ENCODE data around the gene ARSG. TPM values are rescaled to one million over a fixed set of nuclear protein-coding genes. Genes with fewer than 3 reads are reported as not detected.

Gene ARSG
- total and polyA plus RNA-seq, 2 of the 13 experiments (the other 11 are each of a cell fraction or from before 2014, with no cell fraction given) = 3.7 to 15.2 TPM

DNA sequence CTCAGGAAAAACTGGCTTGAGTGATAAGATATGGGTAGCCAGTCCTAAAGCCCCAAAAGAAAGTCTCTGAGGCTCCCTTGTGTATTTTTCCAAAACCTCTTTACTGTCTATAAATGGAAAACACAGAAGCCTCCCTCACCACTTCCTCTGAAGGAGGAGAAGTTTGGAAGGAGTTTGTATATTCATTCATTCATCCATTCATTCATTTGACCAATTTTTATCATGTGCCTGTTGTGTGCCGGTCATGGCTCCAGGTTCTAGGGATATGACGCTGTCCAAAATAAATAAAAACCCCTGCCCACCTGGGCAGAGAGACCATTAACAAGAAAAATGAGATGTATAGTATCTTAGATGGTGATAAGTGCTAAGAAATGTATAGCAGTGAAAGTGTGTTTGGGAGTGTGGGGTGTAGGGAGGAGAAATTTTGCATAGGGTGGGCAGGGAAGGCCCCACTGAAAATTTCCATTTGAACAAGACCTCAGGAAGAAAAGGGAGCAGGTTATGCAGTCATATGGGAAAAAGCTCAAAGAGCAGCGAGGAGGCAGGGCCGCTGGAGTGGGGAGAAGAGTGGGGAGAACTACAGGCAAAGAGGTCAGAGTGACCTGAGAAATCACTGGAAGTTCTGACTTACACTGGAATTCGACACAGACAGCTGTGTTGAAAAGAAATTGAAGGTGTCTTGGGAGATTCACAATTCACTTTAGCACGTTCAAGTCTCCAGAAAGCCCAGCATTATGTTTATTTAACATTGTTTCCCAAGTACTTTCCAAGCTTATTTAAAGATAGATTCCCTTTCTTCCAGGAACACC lies 172.1 kb downstream of the ARSG start (continued):
- TF ChIP-seq ZNF530 (CRISPR knock-in tag; IDR thresholded peaks at IDR 0.05; ENCODE audit: low read depth) = no peak
- TF ChIP-seq RBM22 (optimal IDR thresholded peaks at IDR 0.05; ENCODE audit: low read length) = no peak
- TF ChIP-seq ASH2L (IDR thresholded peaks at IDR 0.05; ENCODE audit: insufficient read length, low read depth, low read length) = peak; percentile 36
- TF ChIP-seq ZNF430 (CRISPR knock-in tag; IDR thresholded peaks at IDR 0.05) = peak; percentile 36; the same call in 1 of the 2 replicates
- 0 out of 2 replicates have a peak, but pooled peaks have one; percentile 66 for TF ChIP-seq GFI1 (CRISPR knock-in tag; IDR thresholded peaks at IDR 0.05; ENCODE audit: borderline replicate concordance)
- TF ChIP-seq, protein P1, sequence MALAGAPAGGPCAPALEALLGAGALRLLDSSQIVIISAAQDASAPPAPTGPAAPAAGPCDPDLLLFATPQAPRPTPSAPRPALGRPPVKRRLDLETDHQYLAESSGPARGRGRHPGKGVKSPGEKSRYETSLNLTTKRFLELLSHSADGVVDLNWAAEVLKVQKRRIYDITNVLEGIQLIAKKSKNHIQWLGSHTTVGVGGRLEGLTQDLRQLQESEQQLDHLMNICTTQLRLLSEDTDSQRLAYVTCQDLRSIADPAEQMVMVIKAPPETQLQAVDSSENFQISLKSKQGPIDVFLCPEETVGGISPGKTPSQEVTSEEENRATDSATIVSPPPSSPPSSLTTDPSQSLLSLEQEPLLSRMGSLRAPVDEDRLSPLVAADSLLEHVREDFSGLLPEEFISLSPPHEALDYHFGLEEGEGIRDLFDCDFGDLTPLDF (CRISPR knock-in tag; IDR thresholded peaks at IDR 0.05) = peak; percentile 19; the same call in 1 of the 2 replicates
- no peak for TF ChIP-seq ZNF432 (CRISPR knock-in tag; IDR thresholded peaks at IDR 0.05; ENCODE audit: borderline replicate concordance)
- TF ChIP-seq SOX5 (CRISPR knock-in tag; IDR thresholded peaks at IDR 0.05; ENCODE audit: borderline replicate concordance) = 0 out of 2 replicates have a peak, but pooled peaks have one; percentile 11
- TF ChIP-seq ZNF383 (CRISPR knock-in tag; IDR thresholded peaks at IDR 0.05; ENCODE audit: borderline replicate concordance) = 0 out of 2 replicates have a peak, but pooled peaks have one; percentile 55
- TF ChIP-seq, protein P2, sequence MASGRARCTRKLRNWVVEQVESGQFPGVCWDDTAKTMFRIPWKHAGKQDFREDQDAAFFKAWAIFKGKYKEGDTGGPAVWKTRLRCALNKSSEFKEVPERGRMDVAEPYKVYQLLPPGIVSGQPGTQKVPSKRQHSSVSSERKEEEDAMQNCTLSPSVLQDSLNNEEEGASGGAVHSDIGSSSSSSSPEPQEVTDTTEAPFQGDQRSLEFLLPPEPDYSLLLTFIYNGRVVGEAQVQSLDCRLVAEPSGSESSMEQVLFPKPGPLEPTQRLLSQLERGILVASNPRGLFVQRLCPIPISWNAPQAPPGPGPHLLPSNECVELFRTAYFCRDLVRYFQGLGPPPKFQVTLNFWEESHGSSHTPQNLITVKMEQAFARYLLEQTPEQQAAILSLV (CRISPR knock-in tag; IDR thresholded peaks at IDR 0.05; ENCODE audit: borderline replicate concordance) = no peak
- TF ChIP-seq ZNF747 (CRISPR knock-in tag; IDR thresholded peaks at IDR 0.05; ENCODE audit: borderline replicate concordance) = 0 out of 2 replicates have a peak, but pooled peaks have one; percentile 40
- no peak for TF ChIP-seq ZNF792 (CRISPR knock-in tag; IDR thresholded peaks at IDR 0.05)
- TF ChIP-seq, protein P3, sequence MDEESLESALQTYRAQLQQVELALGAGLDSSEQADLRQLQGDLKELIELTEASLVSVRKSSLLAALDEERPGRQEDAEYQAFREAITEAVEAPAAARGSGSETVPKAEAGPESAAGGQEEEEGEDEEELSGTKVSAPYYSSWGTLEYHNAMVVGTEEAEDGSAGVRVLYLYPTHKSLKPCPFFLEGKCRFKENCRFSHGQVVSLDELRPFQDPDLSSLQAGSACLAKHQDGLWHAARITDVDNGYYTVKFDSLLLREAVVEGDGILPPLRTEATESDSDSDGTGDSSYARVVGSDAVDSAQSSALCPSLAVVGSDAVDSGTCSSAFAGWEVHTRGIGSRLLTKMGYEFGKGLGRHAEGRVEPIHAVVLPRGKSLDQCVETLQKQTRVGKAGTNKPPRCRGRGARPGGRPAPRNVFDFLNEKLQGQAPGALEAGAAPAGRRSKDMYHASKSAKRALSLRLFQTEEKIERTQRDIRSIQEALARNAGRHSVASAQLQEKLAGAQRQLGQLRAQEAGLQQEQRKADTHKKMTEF (CRISPR knock-in tag; IDR thresholded peaks at IDR 0.05) = no peak
- TF ChIP-seq ZNF709 (CRISPR knock-in tag; IDR thresholded peaks at IDR 0.05) = no peak
- TF ChIP-seq ZSCAN9 (CRISPR knock-in tag; IDR thresholded peaks at IDR 0.05; ENCODE audit: borderline replicate concordance) = peak; percentile 63; the same call in 1 of the 2 replicates
- TF ChIP-seq MED1 (CRISPR knock-in tag; IDR thresholded peaks at IDR 0.05) = 0 out of 2 replicates have a peak, but pooled peaks have one; percentile 19
- TF ChIP-seq FOXJ3 (CRISPR knock-in tag; IDR thresholded peaks at IDR 0.05; ENCODE audit: borderline replicate concordance) = 0 out of 2 replicates have a peak, but pooled peaks have one; percentile 24
- 0 out of 2 replicates have a peak, but pooled peaks have one; percentile 51 for TF ChIP-seq YEATS4 (CRISPR knock-in tag; IDR thresholded peaks at IDR 0.05; ENCODE audit: borderline replicate concordance)
- TF ChIP-seq, protein P4, sequence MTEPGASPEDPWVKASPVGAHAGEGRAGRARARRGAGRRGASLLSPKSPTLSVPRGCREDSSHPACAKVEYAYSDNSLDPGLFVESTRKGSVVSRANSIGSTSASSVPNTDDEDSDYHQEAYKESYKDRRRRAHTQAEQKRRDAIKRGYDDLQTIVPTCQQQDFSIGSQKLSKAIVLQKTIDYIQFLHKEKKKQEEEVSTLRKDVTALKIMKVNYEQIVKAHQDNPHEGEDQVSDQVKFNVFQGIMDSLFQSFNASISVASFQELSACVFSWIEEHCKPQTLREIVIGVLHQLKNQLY (CRISPR knock-in tag; IDR thresholded peaks at IDR 0.05) = 0 out of 2 replicates have a peak, but pooled peaks have one; percentile 9
- TF ChIP-seq ZSCAN12 (CRISPR knock-in tag; IDR thresholded peaks at IDR 0.05) = 0 out of 2 replicates have a peak, but pooled peaks have one; percentile 36
- TF ChIP-seq ZMYM2 (CRISPR knock-in tag; IDR thresholded peaks at IDR 0.05) = no peak
- 0 out of 2 replicates have a peak, but pooled peaks have one; percentile 16 for TF ChIP-seq MXD4 (CRISPR knock-in tag; IDR thresholded peaks at IDR 0.05)
- TF ChIP-seq, protein P5, sequence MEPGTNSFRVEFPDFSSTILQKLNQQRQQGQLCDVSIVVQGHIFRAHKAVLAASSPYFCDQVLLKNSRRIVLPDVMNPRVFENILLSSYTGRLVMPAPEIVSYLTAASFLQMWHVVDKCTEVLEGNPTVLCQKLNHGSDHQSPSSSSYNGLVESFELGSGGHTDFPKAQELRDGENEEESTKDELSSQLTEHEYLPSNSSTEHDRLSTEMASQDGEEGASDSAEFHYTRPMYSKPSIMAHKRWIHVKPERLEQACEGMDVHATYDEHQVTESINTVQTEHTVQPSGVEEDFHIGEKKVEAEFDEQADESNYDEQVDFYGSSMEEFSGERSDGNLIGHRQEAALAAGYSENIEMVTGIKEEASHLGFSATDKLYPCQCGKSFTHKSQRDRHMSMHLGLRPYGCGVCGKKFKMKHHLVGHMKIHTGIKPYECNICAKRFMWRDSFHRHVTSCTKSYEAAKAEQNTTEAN (CRISPR knock-in tag; conservative IDR thresholded peaks at IDR 0.05) = no peak
- TF ChIP-seq HNF4A (CRISPR knock-in tag; IDR thresholded peaks at IDR 0.05) = peak; percentile 59
- TF ChIP-seq RNF2 (conservative IDR thresholded peaks at IDR 0.05; ENCODE audit: low read depth) = no peak
